Measurements from ENCODE around the gene ZNF823. TPM values are rescaled to one million over a fixed set of nuclear protein-coding genes. Genes with fewer than 3 reads are reported as not detected.

The ZNF823 gene
- total RNA-seq, 1 donor from 2014 or later = 6.1 TPM

DNA sequence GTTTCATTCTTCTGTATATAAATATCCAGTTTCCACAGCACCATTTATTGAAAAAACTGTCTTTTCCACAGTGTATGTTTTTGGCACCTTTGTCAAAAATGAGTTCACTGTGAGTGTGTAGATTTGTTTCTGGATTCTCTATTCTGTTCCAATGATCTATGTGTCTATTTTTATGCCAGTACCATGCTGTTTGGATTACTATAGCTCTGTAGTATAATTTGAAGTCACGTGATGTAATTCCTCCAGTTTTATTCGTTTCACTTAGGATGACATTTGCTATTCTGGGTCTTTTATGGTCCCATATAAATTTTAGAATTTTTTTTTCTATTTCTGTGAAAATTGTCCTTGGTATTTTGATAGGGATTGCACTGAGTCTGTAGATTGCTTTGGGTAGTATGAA lies 11.0 kb upstream of the ZNF823 start:
- FAIRE-seq (no peak), DNase-seq (ENCODE audit: low read depth) (no peak)
- TF ChIP-seq, protein P1, sequence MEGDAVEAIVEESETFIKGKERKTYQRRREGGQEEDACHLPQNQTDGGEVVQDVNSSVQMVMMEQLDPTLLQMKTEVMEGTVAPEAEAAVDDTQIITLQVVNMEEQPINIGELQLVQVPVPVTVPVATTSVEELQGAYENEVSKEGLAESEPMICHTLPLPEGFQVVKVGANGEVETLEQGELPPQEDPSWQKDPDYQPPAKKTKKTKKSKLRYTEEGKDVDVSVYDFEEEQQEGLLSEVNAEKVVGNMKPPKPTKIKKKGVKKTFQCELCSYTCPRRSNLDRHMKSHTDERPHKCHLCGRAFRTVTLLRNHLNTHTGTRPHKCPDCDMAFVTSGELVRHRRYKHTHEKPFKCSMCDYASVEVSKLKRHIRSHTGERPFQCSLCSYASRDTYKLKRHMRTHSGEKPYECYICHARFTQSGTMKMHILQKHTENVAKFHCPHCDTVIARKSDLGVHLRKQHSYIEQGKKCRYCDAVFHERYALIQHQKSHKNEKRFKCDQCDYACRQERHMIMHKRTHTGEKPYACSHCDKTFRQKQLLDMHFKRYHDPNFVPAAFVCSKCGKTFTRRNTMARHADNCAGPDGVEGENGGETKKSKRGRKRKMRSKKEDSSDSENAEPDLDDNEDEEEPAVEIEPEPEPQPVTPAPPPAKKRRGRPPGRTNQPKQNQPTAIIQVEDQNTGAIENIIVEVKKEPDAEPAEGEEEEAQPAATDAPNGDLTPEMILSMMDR (IDR thresholded peaks at IDR 0.05; ENCODE audit: insufficient read depth, low read length, severe bottlenecking) = no peak
- Histone ChIP-seq H3K36me3 (ENCODE audit: control insufficient read depth, insufficient read depth, low read length) (no peaks in the 10 kb centered on the region), H3K4me3 (ENCODE audit: low read depth, low read length) (no peak overlapping the region), H3K27me3 (ENCODE audit: control insufficient read depth, insufficient read depth, low read length) (no peaks in the 10 kb centered on the region)

GRCh38 chr19:11747277-11747676 lies 8.5 kb upstream of the ZNF823 start:
- no peak overlapping the region for H3K4me3 ChIP-seq (ENCODE audit: low read depth, low read length)
- FAIRE-seq = no peak
- TF ChIP-seq, protein P1 (IDR thresholded peaks at IDR 0.05; ENCODE audit: insufficient read depth, low read length, severe bottlenecking) = no peak
- no peak for DNase-seq (ENCODE audit: low read depth)
- no peaks in the 10 kb centered on the region for H3K36me3 ChIP-seq (ENCODE audit: control insufficient read depth, insufficient read depth, low read length)
- no peaks in the 10 kb centered on the region for H3K27me3 ChIP-seq (ENCODE audit: control insufficient read depth, insufficient read depth, low read length)

DNA sequence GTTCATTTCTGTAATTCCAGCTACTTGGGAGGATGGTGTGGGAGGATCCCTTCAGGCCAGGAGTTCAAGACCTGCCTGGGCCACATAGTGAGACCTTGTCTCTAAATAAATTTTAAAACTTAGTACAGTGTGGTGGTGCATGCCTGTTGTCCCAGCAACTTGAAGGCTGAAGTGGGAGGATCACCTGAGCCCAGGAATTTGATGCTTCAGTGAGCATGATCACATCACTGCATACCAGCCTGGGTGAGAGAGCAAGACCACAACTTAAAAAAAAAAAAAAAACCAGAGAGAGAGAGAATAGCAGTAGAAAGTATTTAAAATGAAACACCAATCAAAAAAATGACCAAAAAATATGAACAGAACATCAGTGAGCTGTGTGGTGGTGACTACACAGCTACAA lies 7.1 kb upstream of the ZNF823 start:
- DNase-seq (ENCODE audit: low read depth) (no peak), FAIRE-seq (no peak)
- Histone ChIP-seq H3K4me3 (ENCODE audit: low read depth, low read length) (no peak overlapping the region), H3K36me3 (ENCODE audit: control insufficient read depth, insufficient read depth, low read length) (no peaks in the 10 kb centered on the region), H3K27me3 (ENCODE audit: control insufficient read depth, insufficient read depth, low read length) (no peaks in the 10 kb centered on the region)
- TF ChIP-seq, protein P1 (IDR thresholded peaks at IDR 0.05; ENCODE audit: insufficient read depth, low read length, severe bottlenecking) = no peak

DNA sequence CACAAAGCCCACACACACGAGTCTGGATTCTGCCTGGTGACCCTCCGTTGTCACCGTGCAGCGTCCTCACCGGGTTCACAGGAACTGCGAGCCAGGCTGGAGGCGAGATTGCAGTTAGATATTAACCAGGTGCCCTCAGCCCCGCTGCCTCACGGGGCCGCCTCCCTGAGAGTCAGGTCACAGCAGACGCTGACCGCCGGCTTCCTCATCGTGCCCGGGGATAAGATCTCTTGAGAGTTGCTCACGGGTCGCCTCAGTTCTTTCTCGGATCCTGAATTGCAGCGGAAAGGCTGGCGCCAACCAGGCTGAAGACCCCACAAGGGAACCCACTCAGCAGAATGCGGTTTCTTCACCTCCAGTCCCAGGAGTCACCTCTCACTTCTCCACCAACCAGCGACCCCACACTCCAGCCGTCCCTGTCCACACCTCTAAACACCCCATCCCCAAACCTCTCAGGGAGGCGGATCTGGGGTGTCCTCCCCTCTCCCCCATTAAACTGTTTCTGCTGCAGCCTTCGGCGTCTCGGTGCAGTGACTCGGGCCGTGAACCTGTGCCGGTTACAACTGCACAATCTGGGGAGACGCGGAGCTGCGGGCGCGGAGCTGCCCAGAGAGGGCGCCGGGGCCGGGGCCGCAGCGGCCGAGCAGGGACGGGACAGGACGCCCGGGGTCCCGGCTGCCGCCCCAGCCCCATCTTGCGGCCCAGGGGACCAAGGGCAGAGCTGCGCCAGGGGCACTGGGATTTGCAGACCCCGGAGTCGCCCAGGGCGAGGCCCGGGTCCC lies 591 bp downstream of the ZNF823 start:
- TF ChIP-seq, protein P1 (IDR thresholded peaks at IDR 0.05; ENCODE audit: insufficient read depth, low read length, severe bottlenecking) = peak; percentile 1
- H3K27me3 ChIP-seq (ENCODE audit: control insufficient read depth, insufficient read depth, low read length) = no peaks in the 10 kb centered on the region
- H3K36me3 ChIP-seq (ENCODE audit: control insufficient read depth, insufficient read depth, low read length) = no peaks in the 10 kb centered on the region
- H3K4me3 ChIP-seq (ENCODE audit: low read depth, low read length) = peak overlapping the region; percentile 84
- FAIRE-seq = no peak
- DNase-seq (ENCODE audit: low read depth) = no peak

DNA sequence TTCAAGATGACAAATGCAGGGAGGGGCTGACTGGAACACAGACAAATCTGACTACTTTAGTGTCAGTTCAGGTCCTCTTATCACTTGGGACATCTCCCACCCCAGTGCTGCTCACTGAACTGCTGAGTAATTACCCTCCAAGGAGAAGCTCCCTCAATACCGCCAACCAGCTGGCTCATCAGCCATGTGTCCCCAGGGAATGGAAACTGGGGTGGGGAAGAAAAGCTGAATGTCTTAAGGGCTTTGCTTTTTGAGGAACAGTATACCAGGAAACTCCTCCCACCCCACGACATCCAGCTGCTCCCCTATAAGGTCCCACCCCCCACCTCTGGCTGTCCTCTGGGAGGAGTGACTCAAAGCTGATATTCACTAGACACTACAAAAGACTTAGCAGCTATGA lies 2.0 kb downstream of the ZNF823 start:
- no peaks in the 10 kb centered on the region for H3K36me3 ChIP-seq (ENCODE audit: control insufficient read depth, insufficient read depth, low read length)
- DNase-seq (ENCODE audit: low read depth) (peak; percentile 18), FAIRE-seq (no peak)
- TF ChIP-seq, protein P1 (IDR thresholded peaks at IDR 0.05; ENCODE audit: insufficient read depth, low read length, severe bottlenecking) = no peak
- no peaks in the 10 kb centered on the region for H3K27me3 ChIP-seq (ENCODE audit: control insufficient read depth, insufficient read depth, low read length)
- H3K4me3 ChIP-seq (ENCODE audit: low read depth, low read length) = no peak overlapping the region

DNA sequence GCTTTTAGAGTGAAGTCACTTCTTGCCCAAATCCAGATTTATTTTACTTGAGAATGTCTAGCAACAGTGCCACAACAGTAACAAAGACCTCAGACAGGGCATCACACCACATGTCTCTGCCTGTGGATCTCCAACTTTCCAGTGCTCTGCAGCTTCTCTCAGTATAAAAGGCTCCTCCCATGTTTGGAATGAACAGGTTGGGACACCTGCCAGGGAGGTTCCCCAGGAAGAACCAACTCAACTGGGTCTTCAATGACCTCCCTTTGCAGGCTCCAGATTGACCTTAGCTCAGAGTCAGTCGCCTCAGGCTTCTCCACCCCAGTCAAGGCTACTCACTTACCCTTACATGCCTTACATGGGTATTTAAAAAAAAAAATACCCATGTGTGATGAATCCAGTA lies 3.4 kb downstream of the ZNF823 start:
- Histone ChIP-seq H3K27me3 (ENCODE audit: control insufficient read depth, insufficient read depth, low read length) (no peaks in the 10 kb centered on the region), H3K36me3 (ENCODE audit: control insufficient read depth, insufficient read depth, low read length) (no peaks in the 10 kb centered on the region), H3K4me3 (ENCODE audit: low read depth, low read length) (no peak overlapping the region)
- TF ChIP-seq, protein P1 (IDR thresholded peaks at IDR 0.05; ENCODE audit: insufficient read depth, low read length, severe bottlenecking) = no peak
- FAIRE-seq (no peak), DNase-seq (ENCODE audit: low read depth) (peak; percentile 53)
